ENCODE measurements around the gene HHIPL2.

- TF ChIP-seq, protein P1, sequence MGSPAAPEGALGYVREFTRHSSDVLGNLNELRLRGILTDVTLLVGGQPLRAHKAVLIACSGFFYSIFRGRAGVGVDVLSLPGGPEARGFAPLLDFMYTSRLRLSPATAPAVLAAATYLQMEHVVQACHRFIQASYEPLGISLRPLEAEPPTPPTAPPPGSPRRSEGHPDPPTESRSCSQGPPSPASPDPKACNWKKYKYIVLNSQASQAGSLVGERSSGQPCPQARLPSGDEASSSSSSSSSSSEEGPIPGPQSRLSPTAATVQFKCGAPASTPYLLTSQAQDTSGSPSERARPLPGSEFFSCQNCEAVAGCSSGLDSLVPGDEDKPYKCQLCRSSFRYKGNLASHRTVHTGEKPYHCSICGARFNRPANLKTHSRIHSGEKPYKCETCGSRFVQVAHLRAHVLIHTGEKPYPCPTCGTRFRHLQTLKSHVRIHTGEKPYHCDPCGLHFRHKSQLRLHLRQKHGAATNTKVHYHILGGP (tag by site-specific recombination; IDR thresholded peaks at IDR 0.05), result no peak
- TF ChIP-seq ZNF580 (tag by site-specific recombination; IDR thresholded peaks at IDR 0.05) (no peak), ZNF274 (IDR thresholded peaks at IDR 0.05; ENCODE audit: low read length) (no peak), ZNF274 (tag by site-specific recombination; IDR thresholded peaks at IDR 0.05; ENCODE audit: borderline replicate concordance) (no peak), ZNF140 (tag by site-specific recombination; IDR thresholded peaks at IDR 0.05) (no peak)
Measured at GRCh38 chr1:222521299-222522104, 26.4 kb downstream of the HHIPL2 start.
